CD4-positive, alpha-beta T cell (primary cell): ENCODE measurements around the gene PTPN21. TPM values are rescaled to one million over a fixed set of nuclear protein-coding genes. Genes with fewer than 3 reads are reported as not detected.

Experiments used
- ATAC-seq: fragments of 200-7000 bp; cut with Tn5 transposase; one replicate; pipeline ENCODE4 v1.10.0; 2022; ENCODE audit warnings: mild to moderate bottlenecking; ENCODE audit not compliant: poor library complexity
- CTCF ChIA-PET: fragments of 350-600 bp; sonication (Branson Sonifier 250); formaldehyde crosslinking; loops from one replicate; lab custom pipeline; 2021; ENCODE audit warnings: antibody characterized with exemption, inconsistent platforms; lab: Charles Lee
- POLR2A ChIA-PET: fragments of 350-600 bp; sonication (Branson Sonifier 250); formaldehyde crosslinking; loops from one replicate; lab custom pipeline; 2021; ENCODE audit warnings: antibody characterized with exemption, inconsistent platforms; lab: Charles Lee
- DNase-seq, 14 experiments: peaks; one replicate each; pipeline ENCODE4 v3.0.0-alpha.2; 2013 to 2020; ENCODE audit warnings: mixed read lengths in 2 of 14
- H3K27ac ChIP-seq, 2 donors: one replicate each; pipeline versions ENCODE4 v1.5.1 to v1.7.0; 2013; ENCODE audit warnings: low read length in 2 of 2, low read depth in 1 of 2, mild to moderate bottlenecking in 1 of 2
- H3K27me3 ChIP-seq, 2 experiments: 1 replicate in 1 of 2; 2 replicates in 1 of 2; pipeline versions ENCODE4 v1.6.1 to v1.7.0; 2013; ENCODE audit warnings: low read length in 2 of 2, control low read depth in 1 of 2, mild to moderate bottlenecking in 1 of 2, moderate library complexity in 1 of 2; ENCODE audit not compliant: insufficient read depth in 2 of 2, control insufficient read depth in 1 of 2
- H3K36me3 ChIP-seq: one replicate; pipeline ENCODE4 v1.6.1; 2013; ENCODE audit warnings: low read length, control low read depth; ENCODE audit not compliant: insufficient read depth
- H3K4me1 ChIP-seq: one replicate; pipeline ENCODE4 v1.6.1; 2013; ENCODE audit warnings: low read length, control low read depth; ENCODE audit not compliant: insufficient read depth
- H3K4me3 ChIP-seq: one replicate; pipeline ENCODE4 v1.5.1; 2013; ENCODE audit warnings: mild to moderate bottlenecking, low read length, moderate library complexity
- H3K9me3 ChIP-seq, 2 experiments: 1 replicate in 1 of 2; 2 replicates in 1 of 2; pipeline versions ENCODE4 v1.6.1 to v1.7.0; 2013; ENCODE audit warnings: low read length in 2 of 2, mild to moderate bottlenecking in 2 of 2, control low read depth in 1 of 2, moderate library complexity in 1 of 2; ENCODE audit not compliant: control insufficient read depth in 1 of 2, insufficient read depth in 1 of 2
- H3K27ac Mint-ChIP-seq: one replicate; pipeline ENCODE4 v1.8.0; 2020; ENCODE audit warnings: mixed read lengths
- H3K27me3 Mint-ChIP-seq: one replicate; pipeline ENCODE4 v1.8.0; 2021; ENCODE audit warnings: mixed read lengths
- H3K36me3 Mint-ChIP-seq: one replicate; pipeline ENCODE4 v1.8.0; 2021; ENCODE audit warnings: low read depth, mixed read lengths
- H3K4me1 Mint-ChIP-seq: one replicate; pipeline ENCODE4 v1.8.0; 2021; ENCODE audit warnings: low read depth, mixed read lengths
- H3K4me3 Mint-ChIP-seq: one replicate; pipeline ENCODE4 v1.8.0; 2020; ENCODE audit warnings: mild to moderate bottlenecking, mixed read lengths
- H3K9me3 Mint-ChIP-seq: one replicate; pipeline ENCODE4 v1.8.0; 2020; ENCODE audit warnings: mixed read lengths
- intact Hi-C, 2 experiments: fragments of 100-400 bp; cut with DNase I in 1 of 2; cut with micrococcal nuclease in 1 of 2; formaldehyde crosslinking; loops; one replicate each; pipeline versions ENCODE4 v1.15.1 to v1.9.0; 2023 to 2025; cut with DNase I, micrococcal nuclease
- total RNA-seq, 174 experiments: library from RNA in 2 of 174; stranded (reverse) in 2 of 174; gene quantifications; one replicate each; pipeline ENCODE4 v1.2.3 and lab custom pipeline; 2021 to 2026
- TF ChIP-seq, protein P1 (sequence below): fragments of 200-600 bp; IDR thresholded peaks from one replicate; pipeline ENCODE4 v1.8.0; 2022; ENCODE audit warnings: antibody characterized with exemption, mild to moderate bottlenecking

Gene PTPN21
- total RNA-seq, 2 experiments from 2014 or later: not detected

DNA sequence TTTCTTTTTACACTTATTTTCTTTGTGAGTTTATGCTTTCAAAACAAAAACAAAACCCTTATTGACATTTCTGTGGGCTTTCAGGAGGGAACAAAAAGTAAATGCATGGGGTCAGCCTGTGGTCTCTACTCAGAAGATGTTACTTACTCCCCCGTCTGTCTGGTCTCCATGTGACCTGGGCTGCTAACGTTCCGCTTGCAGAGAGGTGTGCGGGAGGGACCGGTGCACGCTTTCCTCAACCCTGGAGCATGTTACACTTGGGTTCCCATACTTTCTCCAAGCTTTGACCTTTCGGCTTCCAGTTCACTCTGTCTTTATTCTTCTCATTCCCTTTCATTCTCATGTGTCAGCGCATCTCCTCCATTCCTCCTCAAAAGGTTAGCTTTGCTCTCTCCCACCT is 44.5 kb upstream of the PTPN21 start:
- peaks cover 17% of the 10 kb centered on the region for H3K4me1 Mint-ChIP-seq
- TF ChIP-seq, protein P1, sequence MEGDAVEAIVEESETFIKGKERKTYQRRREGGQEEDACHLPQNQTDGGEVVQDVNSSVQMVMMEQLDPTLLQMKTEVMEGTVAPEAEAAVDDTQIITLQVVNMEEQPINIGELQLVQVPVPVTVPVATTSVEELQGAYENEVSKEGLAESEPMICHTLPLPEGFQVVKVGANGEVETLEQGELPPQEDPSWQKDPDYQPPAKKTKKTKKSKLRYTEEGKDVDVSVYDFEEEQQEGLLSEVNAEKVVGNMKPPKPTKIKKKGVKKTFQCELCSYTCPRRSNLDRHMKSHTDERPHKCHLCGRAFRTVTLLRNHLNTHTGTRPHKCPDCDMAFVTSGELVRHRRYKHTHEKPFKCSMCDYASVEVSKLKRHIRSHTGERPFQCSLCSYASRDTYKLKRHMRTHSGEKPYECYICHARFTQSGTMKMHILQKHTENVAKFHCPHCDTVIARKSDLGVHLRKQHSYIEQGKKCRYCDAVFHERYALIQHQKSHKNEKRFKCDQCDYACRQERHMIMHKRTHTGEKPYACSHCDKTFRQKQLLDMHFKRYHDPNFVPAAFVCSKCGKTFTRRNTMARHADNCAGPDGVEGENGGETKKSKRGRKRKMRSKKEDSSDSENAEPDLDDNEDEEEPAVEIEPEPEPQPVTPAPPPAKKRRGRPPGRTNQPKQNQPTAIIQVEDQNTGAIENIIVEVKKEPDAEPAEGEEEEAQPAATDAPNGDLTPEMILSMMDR: no peak
- Histone ChIP-seq H3K4me3 (no peak overlapping the region), H3K27me3 (no peaks in the 10 kb centered on the region), H3K4me1 (peaks cover 14% of the 10 kb centered on the region), H3K36me3 (peaks cover 50% of the 10 kb centered on the region), H3K9me3 (no peaks in the 10 kb centered on the region), H3K27ac (no peak overlapping the region)
- H3K4me3 Mint-ChIP-seq: no peak overlapping the region
- ATAC-seq: no peak
- H3K27me3 Mint-ChIP-seq: no peaks in the 10 kb centered on the region
- intact Hi-C loops: no loop called here
- peaks cover 93% of the 10 kb centered on the region for H3K36me3 Mint-ChIP-seq
- no peak for DNase-seq
- POLR2A ChIA-PET: no interaction called here
- peak overlapping the region; percentile 63 for H3K27ac Mint-ChIP-seq
- no peaks in the 10 kb centered on the region for H3K9me3 Mint-ChIP-seq
- CTCF ChIA-PET: interaction anchor here (0.7 kb wide), 1 partner anchor 11 kb away, joined by 3 read pairs; no protein-coding TSS in a partner anchor

DNA sequence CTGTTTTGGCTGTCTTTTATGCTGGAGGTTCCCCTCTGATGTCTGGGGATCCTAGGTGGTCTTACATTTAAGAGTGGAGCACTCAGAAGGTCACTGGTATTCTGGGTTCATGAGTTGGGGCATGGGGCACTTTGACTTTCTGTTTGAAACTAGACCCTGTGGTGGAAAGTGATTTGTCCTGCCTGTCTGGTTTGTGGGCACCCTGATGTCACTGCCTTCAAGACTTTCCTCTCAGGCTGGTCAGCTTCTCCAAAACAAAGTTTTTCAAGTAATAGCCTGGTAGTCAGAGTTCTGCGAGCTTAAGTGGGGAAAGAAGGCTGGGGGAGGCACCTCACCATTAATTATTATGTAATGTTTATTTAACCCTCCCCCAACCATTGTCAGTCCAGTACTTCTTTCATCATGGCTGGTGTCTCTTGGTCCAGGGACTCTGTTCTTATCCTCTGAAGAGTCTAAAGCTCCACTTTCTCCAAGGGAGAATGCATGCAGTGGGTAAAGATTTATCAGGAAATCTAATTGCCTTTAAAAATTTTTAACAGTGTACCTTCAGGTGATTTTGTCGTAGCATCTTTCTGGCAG is 43.4 kb upstream of the PTPN21 start:
- Mint-ChIP-seq H3K27me3 (no peaks in the 10 kb centered on the region), H3K36me3 (peaks cover 93% of the 10 kb centered on the region), H3K27ac (no peak overlapping the region), H3K9me3 (no peaks in the 10 kb centered on the region), H3K4me3 (no peak overlapping the region), H3K4me1 (peaks cover 17% of the 10 kb centered on the region)
- Histone ChIP-seq H3K36me3 (peaks cover 42% of the 10 kb centered on the region), H3K4me3 (no peak overlapping the region), H3K27ac (no peak overlapping the region), H3K4me1 (peaks cover 14% of the 10 kb centered on the region), H3K27me3 (no peaks in the 10 kb centered on the region), H3K9me3 (no peaks in the 10 kb centered on the region)
- no peak for ATAC-seq
- ChIA-PET POLR2A (no interaction called here), CTCF (no interaction called here)
- DNase-seq: no peak
- TF ChIP-seq, protein P1: no peak
- intact Hi-C loops: no loop called here

DNA sequence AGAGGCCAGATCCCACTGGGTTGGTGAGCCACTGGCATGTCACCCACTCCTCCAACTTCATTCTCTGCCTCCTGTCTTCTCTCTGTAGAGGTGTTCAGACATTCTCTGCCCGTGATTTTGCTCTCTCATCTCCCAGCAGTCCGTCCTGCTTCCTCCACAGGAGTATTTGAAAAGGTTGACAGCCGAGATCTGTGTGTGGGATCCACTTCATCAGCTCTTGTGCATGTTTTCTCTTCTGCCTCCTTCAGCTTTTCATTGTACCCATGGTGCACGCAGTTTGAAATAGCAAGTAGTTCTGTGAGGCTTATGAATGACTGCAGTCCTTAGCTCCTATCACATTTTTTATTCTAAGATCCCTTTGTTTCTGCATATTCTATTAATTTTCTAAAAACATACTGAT is 42.8 kb upstream of the PTPN21 start:
- Mint-ChIP-seq H3K4me3 (no peak overlapping the region), H3K36me3 (peaks cover 93% of the 10 kb centered on the region), H3K9me3 (no peaks in the 10 kb centered on the region), H3K27me3 (no peaks in the 10 kb centered on the region), H3K4me1 (peaks cover 17% of the 10 kb centered on the region), H3K27ac (no peak overlapping the region)
- Histone ChIP-seq H3K36me3 (peaks cover 38% of the 10 kb centered on the region), H3K4me3 (no peak overlapping the region), H3K27ac (no peak overlapping the region), H3K4me1 (peaks cover 14% of the 10 kb centered on the region), H3K9me3 (no peaks in the 10 kb centered on the region), H3K27me3 (no peaks in the 10 kb centered on the region)
- TF ChIP-seq, protein P1: no peak
- ChIA-PET POLR2A (no interaction called here), CTCF (no interaction called here)
- intact Hi-C loops: no loop called here
- DNase-seq: no peak
- ATAC-seq: no peak
